CD4-positive, alpha-beta T cell treated with Interleukin-4 for 4 hours (primary cell): ENCODE data around the gene NR3C1.

Experiments used
- DNase-seq: peaks from one replicate; pipeline ENCODE4 v3.0.0-alpha.2; 2020

Gene NR3C1

DNA sequence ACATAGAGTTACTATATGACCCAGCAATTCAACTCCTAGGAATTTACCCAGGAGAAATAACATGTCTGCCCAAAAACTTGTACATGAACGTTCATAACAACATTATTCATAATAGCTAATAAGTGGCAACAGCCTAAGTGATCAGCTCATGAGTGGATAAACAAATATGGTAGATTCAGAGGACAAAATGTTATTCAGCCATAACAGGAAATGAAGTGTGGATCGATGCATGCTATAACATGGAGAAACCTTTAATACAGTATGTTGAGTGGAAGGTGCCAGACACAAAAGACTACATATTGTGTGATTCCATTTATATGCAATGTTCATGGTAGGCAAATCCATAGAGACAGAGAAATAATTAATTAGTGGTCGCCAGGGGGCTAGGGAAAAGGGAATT is 22.3 kb upstream of the NR3C1 start:
- DNase-seq: no peak

DNA sequence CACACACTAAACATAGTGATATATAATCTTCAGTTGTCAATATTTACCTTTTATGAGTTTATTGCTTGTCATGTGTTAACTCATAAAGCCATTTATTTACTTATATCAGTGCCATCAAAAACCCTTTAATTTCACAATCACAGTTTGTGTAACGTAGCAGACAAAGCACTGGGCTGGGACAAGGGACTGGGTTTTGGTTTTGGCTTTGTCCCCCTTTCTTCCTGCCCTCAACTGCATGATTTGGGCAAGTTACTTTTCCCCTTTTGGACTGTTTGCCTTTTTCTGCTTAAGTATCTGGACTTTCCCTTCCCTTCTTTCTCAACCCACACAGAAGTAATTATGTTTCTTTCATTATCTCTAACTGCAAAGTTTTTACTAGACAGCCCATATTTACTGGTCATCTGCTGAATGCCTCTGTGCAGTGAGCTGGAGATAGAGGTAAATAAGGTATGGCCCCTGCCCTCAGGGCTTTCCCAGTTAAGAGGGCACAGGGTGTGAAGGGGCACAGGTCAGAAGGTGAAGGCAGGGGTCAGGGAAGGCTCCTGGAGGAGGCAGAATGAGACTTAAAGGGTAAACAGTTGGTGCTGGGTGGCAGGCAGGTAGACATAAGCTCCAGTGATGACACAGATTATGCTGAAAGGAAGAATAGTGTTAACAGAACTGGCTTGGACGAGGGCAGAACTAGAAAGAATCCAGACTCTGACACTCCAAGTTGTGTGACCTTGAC is 14.8 kb upstream of the NR3C1 start:
- DNase-seq: no peak

DNA sequence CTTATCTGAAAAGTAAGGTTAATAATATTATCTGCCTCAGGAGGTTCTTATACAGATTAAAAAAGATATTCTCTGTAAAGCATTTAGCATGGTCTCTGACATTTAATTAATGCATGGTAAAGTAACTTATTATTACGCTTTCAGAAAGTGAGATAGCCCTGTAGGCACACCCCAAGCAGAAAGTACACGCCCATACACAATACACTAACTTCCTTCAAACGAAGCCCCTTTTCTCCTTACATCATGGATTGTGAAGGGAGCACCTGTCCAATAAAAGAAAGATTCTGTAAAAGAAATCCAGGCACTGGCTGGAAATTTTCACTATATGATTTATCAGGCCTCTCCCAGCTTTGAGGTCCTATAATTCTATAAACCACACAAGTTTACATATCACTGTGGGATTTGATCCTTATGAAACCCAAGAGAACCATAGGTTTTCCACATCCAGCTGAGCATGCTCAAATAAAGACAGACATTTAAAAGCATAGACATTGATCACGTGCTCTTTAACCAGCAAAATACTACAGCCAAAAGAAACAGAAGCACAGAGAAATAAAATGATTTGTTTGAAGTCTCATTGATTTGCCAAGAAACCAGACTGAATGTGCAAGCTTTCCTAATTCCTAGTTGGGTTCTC is 14.1 kb upstream of the NR3C1 start:
- DNase-seq: no peak

DNA sequence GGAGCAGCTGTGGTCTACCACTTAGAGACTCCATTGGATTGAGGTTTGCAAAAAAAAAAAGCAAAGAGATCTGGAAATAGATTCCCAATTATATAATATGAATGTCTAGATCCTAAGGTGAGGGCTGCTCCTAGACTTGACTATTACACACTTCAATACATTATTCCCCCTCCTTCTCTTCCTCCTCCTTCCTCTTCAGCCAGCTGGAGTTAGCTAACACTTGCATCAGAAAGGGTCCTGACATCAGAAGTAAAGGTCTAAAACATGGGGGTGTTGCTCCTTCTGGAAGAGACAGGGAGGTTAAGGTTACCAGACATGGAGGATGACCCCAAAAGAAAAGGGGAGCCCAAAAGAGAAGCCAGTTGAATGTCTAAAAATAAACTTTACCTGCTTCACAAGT is 12.9 kb upstream of the NR3C1 start:
- DNase-seq: no peak

DNA sequence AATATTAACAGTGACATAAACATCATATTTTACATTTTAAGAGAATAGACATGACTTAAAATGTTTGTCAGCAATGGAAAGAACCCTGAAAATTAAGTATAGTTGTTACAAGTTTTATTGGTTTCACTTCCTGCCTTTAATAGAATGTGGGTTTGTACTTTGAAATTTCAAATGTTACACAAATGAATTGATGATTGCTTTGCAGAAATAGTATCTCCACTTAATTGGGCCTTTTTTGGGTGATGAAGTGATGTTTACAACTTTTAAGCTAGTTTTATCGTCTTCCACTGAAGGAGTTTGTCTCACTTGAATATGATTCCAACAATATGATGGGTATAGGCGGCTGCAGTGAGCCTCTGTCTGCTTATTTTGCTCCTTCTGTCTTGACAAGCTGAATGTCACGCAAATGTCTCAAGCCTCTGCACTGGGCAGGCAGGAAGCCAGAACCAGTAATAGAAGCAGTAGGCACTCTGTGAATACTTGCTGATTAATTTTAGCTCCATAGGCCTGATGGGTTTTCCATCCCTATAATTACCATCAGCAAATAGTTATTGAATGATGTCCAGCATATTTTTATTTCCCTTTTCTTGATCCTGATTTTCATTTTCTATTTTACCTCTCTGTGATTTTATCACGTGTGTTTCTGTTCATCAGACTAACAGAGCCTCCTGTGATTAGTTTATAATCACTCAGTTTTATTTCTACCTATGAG is 10.6 kb upstream of the NR3C1 start:
- DNase-seq: no peak

DNA sequence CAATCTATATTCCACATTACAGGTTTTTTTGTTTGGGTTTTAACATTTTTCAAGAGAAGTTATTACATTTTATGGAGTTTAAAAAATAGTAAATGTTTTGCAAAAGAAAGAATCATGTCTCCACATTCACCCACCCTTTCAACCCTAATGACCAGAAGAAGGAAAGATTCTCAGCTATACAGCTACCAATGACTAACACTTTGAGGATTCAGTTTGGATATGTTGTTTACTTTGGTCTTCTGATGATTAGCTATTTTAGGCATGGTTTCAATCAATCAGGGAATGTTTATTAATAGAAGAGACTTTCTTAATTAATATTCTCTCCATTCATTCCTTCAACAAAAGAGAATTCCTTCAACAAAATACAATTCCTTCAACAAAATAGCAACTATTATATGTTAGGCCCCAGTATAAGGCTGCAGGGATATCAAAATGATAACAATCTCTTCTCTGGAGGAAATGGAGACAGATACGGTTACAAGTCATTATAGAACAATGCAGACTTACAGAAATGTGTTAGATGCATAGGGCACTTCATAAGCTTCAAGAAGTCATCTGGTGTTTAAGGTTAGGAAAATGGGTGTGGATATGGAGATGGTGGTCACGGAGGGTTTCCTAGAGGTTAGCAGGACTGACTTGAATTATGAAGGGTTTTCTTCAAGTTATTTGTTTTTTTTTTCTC is 9.3 kb upstream of the NR3C1 start:
- DNase-seq: no peak

DNA sequence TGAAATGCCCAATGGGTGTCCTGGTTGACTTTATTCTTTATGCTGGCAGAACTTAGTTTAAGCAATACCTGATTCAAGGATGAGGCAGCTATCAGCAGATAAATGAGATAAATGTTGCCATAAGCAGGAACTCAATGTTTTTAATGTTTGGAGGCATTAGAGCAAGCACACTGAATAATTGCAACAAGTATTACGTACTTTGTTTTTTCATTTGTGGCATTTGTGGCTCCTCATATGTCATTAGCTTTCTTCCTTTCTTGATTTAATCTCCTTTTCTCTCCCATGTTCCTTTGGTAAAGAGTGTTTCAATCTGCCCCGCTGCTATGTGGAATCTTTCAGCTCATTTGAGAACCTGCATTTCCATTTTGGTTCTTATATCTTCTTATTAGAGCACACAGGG is 6.4 kb upstream of the NR3C1 start:
- peak; percentile 26 for DNase-seq

DNA sequence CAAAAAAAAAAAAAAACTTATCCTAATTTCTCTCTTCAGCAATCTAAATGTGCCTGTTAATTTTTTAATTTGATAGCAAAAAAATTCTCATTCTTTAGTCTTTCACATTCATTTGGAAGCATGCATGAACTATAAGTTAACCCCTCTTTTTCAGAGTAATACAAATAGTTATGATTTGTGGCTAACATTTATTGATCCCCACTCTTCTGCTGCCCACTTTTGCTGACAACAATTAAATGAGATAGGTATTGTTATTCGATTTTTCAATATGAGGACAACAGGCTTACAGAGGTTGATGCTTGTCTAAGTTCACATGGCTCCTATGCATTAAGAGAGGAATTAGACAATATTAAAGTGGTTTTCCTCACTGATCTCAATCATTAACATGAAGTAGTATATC is 2.9 kb upstream of the NR3C1 start:
- DNase-seq: no peak

DNA sequence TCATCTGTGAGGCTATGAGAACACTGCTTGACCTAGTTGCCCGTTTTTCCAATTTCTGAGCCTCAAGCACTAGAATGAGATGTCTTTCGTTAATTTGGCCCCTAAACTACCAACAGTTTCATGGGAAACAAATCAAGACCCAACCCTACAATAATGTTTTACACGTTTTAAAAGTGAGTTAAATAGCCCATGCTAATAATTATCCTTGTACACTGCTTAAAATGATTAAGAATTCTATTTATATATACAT is 2.3 kb upstream of the NR3C1 start:
- DNase-seq: no peak

DNA sequence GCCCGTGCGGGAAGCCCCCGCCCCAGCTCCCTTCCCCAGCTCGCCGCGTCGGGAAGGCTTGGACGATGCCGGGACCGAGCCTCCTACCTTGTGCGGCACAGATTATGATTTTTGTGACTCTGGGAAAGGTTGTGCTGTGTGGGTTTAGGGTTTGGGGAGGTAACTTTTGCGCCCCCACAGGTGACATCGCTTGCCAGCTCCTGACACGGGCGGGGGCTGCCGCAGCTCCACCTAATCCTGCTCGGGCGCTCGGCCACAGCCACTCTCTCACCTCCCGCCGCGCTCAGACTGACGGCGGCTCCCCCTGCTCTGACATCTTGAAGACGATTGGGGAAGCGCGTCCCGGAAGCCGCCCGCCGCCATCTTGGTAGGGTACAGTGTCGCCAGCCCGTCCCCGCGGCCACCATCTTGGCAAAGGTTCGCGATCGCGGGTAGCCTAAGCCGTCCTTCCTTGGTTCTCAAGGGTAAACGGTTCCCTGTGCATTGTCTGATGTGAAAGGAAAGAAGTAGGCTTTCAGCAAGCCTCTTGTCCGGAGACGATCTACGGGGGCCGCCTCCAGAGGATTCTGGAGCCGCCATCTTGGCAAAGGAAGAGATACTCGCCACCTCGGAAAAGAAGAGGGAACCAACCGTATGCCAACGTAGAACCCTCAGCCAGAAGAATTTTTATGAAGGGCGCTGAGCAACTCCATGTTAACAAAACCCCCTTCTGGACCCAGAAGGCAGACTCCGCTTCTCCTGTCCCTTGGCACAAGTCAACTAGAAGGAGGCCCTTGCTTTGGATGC is 1.8 kb upstream of the NR3C1 start:
- DNase-seq: peak; percentile 92

DNA sequence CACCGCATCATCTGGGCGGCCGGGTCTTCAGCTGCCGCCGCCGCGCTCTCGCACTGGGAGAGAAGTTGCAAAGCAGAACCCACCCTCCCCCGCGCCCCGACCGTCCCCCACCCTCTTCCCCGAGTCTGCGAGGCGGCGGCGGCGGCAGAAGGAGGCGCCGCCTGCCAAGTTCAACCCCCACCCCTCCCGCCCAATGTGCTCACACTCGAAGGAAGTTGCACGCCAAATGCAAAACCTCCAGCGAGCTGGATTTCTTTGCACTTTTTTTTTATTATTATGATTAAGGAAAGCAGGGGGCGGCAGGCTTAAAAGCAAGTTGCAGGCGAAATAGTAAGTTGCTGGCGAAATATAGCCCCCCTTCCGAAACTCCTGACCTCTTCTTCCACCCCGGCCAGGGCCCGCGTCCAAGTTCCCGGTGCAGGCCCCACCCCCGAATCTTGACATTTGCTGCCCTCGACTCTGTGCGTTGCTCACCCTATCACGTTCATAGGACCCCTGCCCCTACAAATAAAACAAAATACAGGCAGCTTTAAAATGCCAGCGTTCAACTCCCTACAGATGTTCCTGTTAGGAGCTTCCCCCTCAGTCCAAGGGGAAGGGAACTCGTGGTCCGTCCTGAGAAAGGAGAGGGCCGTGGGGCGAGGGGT is 1.1 kb upstream of the NR3C1 start:
- DNase-seq: peak; percentile 76

DNA sequence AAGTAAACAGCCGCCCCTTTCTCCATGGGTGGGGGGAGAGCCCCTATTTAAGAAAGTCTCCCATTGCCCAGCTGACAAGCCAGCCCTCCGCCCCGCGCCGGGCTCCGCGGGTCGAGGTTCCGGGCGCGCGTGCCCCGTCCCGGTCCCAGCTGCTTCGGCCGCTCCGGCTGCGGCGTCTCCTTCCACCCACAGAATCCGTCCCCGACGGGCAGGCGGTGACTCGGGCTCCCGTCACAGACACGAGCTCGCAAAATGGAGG is 223 bp downstream of the NR3C1 start:
- no peak for DNase-seq

DNA sequence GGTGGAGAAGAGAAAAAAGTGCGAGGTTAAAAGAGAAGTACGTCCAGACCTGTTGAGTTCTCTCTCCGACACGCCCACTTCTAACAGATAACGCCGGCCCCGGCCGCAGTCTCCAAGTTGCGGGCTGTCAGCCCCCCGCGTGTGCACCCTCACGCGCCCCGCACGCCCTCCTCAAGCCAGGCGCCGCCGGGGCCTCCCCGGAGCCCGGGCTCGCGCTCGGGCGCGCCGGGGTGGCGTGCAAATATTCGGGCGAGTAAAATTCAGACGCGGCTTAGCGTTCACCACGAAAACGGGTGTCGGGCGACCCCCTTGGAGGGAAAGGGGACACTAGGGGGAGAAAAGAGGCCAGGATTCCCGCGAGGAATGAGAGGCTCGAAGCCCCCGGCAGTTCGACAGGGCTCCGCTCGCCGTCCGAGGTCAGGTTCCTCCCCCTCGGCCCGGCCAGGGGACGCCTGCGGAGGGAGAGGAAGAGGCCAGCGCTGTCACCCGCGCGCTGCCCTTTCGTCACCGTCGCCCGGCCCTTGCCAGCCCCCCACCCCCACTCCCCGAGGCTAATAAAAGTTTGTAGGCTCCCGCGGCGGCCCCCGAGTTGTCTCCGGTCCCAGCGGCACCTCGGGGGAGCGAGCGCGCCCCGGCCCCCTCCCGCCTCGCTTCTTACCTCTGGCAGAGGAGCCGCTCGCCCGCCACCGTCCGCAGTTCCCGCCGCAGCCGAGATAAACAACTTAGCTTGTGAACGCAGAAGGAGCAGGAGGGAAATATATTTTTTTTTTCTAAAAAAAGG is 743 bp downstream of the NR3C1 start:
- DNase-seq: peak; percentile 39

DNA sequence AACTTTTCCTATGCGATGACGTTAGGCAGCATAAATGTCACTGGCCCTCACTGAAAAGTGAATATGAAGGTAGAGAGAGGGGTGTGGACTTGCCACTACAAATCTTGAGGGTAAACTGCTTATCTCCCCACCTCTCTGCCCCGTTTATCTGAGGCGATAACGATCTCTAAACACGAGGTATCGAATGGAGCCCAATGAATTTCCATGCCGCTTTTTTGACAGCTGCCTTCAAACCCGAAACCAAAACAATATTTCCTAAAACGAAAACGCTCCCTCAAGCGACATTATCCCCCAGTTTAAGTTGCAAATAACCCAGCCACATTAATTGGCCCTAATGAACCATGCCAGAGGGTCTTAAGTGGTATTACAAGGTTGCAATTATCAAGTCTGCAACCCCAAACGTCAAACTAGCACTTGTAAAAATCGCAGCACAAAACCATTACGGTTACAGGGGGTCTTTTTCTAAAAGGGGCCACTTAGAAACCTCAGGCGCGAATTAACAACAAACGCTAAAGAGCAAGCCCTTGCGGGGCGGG is 1.4 kb downstream of the NR3C1 start:
- DNase-seq: peak; percentile 46

DNA sequence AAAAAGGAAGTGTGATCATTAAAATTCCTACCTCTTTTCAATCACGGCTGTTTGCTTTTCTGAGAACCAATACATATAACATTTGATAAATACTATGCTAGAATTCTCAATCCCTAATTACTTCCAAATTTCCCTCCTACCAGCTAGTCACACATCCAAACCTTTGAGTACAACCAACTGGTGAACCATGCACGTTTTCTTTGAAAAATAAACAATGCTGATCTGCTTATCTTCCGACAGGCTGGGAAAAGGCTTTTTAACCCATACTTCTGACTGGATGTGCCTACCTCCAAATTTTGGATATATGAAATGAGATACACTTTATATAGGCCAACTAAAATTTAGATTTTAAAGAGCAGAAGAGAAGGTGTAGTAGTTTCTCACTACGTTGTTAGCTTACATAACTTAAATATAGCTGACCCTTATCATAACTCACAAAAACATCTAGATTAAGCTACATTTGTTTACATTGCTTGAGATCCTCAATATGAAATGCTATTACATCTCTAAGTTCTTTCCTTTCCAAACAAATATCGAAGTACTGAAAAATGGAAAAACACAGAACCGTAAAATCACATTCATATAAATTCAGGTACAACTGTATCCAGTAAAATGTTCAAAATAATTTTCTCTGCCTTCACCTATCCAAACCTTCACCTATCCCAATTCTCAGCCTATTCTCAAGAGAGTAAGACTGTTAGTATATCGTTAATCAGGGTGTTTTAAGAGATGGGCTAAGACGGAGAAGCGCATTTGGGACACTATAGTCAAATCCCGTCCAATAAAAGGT is 2.1 kb downstream of the NR3C1 start:
- DNase-seq: no peak

DNA sequence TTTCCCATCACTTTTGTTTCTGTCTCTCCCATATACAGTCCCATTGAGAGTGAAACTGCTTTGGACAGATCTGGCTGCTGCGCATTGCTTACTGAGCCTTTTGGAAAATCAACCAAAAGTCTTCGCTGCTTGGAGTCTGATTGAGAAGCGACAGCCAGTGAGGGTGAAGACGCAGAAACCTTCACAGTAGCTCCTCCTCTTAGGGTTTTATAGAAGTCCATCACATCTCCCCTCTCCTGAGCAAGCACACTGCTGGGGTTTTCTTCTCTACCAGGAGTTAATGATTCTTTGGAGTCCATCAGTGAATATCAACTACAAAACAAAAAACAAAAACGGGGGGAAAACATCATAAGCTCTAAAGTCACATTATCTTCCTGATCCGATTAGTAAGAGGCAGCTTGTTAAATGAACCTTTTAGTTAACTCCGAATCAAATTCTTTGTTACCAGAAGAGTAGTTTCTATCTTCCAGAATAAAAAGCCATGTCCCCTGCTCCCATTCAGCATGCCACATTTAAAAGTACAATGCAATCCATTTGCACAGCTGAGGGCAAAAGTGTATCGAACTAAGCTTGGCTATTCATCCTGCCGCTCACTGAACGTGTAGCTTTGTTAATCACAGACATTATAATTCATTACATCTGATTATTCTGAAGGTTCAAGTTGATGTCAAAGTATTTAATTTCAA is 2.8 kb downstream of the NR3C1 start:
- no peak for DNase-seq

DNA sequence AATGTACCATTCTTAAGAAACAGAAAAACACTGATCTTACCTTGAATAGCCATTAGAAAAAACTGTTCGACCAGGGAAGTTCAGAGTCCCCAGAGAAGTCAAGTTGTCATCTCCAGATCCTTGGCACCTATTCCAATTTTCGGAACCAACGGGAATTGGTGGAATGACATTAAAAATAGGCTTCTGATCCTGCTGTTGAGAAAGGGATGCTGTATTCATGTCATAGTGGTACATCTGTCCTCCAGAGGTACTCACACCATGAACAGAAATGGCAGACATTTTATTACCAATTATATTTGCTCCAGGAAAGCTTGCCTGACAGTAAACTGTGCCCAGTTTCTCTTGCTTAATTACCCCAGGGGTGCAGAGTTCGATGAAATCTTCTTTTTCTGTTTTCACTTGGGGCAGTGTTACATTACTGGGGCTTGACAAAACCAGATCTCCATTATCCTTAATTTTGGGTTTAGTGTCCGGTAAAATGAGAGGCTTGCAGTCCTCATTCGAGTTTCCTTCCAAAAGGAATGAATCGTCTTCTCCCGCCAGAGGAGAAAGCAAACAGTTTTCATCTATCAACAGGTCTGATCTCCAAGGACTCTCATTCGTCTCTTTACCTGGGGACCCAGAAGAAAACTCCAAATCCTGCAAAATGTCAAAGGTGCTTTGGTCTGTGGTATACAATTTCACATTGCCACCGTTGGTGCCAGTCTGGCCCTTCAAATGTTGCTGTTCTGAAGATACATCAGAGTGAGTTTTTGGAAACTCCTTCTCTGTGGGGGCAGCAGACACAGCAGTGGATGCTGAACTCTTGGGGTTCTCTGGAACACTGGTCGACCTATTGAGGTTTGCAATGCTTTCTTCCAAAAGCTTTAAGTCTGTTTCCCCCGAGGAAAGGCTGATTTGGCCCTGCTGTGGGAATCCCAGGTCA is 3.6 kb downstream of the NR3C1 start:
- no peak for DNase-seq

DNA sequence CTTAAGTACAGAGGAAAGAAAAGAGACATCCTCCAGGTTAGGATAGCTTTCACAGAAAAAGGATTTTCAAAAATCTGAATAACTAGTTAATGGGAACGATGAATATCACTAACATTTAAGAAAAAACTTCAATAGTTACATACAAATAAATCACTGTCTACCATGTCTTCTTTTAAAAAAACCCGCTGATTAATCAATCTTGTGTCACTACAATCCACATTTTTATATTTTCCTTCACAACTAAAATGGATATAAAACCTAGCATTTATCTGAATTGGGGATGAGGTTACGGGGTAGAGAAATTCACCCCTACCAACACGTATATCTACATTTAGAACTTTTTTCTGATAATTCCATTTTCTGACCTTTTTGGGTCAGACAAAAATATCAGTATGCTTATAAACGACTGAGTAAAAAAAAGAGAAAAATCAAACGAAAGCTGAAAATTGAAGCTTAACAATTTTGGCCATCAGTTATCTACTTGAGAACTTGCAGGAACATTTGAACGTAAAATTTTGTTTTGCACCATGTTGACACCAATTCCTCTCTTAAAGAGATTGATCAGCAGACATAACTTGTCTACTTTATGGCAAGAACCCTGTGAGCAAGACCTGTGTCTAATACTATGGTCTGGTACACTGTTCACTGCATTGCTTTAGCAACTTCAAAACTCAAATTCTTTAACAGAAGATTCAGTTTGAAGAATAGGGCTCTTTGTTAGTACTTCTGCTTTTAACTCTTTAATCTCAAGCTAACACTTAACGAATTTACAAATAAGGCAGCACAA is 4.8 kb downstream of the NR3C1 start:
- no peak for DNase-seq

DNA sequence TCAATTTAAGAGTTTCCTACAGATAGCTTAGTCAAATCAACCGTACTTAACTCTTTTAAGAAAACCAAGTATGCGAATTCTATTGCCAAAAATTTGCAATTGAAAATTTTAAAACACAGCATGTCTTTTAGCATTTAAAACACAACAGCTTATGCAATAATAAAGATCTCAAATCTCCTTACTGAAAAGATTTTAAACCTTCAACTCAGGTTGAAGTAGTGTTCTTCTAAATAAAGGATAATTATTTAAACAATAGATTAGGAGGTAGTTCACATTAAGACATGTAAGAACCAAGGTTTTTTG is 5.5 kb downstream of the NR3C1 start:
- DNase-seq: no peak
